GM19023 (cell line): ENCODE results near the gene LENEP.

Source experiments
- ATAC-seq: cut with Tn5 transposase; IDR thresholded peaks from one replicate; pipeline ENCODE4 v1.9.1; 2021; ENCODE audit warnings: mild to moderate bottlenecking, moderate library complexity; ENCODE audit not compliant: unreplicated experiment

LENEP gene

DNA sequence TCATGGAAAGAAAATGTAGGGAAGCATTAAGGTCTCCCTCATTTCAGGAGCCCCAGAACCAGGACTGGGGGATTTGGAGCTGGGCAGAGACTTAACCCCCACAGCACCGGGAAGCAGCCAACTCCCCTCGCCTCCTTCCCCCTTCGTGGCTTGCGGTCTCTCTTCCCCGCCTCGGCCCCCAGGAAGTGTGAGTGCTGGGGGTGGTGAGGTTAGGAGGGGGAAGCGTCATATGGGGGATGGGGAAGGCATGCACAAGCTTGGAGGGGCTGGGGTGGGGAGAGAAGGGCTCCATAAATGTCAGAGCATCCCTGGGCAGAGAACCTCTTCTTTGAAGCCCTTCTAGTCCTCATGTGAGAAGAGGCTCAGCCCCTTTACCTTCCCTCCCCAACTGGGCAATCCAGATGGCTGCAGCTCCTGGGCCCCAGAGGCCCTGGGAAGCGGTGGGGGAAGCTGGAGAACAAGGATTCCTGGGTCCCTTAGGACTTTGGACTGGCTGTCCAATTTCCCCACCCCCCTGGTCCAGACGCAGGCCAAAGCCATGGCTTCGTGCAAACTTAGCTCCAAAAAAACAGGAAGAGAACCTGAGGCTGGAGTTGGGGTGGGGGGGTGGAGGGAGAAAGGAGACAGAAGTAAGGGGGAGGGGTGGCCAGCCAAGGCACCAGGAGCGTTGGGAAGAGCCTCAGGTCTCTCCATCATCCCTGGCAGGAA lies 17.0 kb downstream of the LENEP start:
- no peak for ATAC-seq

DNA sequence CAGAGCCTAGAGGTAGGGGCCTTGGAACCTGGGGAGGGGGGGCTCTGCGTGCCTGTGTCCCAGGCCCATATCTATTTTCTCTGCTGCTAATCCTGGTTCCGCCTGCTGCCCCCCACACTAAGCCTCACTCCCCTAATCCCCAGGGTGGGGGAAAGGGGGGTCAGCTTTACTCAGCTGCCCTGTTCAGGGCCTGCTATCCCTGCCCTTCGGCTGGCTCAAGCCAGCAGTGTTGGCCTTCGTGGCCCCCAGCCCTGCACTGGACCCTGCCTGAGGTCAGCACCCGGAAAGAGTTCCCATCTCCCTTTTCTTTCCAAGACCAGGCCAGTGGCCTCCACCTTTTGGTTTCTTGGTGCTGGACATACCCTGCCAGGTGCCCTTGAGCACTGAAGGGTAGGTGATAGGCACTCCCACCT lies 17.6 kb downstream of the LENEP start:
- no peak for ATAC-seq

DNA sequence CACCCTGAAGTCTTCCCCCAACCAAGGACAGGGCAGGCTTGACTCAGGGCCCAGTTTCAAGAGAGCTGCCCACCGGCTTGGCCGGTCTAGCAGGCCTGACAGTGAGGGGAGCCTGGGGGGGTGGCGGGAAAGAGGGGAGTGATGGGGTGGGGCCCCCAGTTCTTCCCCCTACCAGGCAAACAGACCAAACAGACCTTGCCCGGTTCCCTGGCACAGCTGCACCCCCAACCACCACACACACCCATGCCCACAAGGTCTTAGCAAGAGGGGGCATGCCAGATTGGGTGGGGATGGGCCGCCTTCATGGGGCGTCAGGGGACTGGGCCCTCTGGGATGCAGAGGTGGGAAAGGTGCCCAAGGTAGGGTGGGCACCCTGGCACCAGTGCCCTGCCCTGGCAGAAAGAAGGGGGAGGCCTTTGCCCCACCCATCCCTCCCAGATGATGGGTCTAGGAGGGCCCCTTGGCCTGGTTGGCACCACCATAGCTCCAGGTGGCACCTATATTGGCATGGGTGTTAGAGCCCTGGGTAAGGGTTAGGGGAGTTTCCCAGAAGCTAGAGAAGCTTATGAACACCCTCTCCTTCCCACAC lies 18.1 kb downstream of the LENEP start:
- ATAC-seq = no peak

DNA sequence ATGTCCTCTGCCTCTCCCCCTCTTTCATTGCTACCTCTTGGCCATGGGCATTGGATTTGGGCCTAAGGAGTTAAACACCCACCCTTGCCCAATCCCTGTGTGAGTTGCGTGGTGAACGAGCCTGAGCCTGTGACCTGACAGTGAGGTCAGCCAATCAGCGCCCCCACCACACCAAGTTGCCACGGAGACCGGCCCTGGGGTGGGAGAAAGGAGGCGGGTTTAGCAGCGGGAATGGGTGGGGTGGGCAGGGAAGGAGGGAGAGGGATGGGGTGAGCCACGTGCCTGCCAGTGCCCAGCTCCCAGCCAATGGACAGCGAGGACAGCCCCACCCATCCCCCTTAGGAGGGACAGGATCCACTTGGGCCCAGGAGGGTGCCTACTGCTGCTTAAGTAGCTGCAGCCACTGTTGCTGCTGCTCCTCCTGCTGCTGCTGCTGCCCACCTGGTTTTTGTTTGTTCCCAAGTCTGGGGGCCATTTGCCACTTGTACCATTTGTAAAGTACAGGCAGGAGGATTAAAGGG lies 18.7 kb downstream of the LENEP start:
- ATAC-seq = no peak

DNA sequence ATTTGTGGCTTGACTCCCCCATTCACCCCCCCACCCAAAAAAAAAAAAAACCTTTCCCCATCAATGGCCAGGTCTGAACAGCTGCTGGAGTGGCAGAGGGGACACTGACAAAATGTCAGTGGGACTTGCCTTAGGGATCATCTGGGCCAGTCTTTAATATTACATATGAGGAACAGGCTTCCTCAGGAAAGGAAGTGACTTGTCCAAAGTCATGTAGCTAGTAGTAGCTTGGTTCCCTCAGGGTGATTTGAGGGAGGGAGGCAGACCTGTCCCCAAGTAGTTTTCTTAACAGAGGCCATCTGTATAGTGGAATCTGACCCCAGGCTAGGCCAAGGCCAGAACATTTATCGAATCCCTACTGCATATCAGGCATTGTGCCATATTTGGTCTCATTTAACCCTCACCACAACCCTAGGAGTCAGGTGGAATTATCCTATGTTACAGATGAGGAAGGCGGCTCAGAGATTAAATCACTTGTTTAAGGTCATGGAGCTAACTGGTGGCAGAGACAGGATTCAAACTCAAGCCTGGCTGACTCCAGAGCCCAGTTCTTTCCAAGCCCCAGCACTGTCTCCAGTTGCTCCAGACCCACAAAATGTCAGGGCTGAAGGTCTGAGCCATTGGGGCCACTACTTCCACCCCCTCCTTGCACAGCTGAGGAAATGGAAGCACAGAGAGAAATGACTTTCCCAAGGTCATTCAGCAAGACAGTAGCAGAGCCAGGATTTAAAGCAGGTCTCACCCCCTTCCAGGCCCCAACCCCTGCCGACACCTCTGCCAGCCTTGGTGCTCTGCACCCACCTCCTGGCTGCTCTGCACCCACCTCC lies 19.6 kb downstream of the LENEP start:
- ATAC-seq = no peak

DNA sequence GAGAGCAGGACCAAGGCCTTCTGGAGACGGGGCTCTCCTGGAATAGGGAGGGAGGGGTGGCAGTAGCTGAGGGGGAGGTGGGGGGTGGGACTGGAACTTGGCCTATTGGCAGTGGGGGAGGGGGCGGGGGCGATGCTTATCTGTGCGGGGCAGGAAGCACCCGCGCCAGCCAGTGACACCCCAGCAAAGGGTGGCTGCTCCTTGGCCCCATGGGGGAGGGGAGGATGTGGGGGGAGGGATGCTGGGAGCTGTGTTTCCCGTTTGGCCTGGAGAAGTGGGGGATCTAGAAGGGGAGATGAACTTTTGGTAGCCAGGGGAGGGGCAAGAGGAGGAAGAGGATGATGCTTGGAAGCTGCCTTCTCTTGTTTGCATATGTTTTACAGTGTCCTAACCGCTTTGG lies 20.2 kb downstream of the LENEP start:
- no peak for ATAC-seq

DNA sequence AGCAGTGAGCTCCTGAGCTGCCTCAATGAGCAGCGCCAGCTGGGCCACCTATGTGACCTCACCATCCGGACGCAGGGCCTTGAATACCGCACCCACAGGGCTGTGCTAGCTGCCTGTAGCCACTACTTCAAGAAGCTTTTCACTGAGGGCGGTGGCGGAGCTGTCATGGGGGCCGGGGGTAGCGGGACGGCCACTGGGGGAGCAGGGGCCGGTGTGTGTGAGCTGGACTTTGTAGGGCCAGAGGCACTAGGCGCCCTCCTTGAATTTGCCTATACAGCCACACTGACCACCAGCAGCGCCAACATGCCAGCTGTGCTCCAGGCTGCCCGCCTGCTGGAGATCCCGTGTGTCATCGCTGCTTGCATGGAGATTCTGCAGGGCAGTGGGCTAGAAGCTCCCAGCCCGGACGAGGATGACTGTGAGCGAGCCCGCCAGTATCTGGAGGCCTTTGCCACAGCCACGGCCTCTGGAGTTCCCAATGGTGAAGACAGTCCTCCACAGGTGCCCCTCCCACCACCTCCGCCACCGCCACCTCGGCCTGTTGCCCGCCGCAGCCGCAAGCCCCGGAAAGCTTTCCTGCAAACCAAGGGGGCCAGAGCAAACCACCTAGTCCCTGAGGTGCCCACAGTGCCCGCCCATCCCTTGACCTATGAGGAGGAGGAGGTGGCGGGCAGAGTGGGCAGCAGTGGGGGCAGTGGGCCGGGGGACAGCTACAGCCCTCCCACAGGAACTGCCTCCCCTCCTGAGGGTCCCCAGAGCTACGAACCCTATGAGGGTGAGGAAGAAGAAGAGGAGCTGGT lies 21.5 kb downstream of the LENEP start:
- ATAC-seq = no peak

DNA sequence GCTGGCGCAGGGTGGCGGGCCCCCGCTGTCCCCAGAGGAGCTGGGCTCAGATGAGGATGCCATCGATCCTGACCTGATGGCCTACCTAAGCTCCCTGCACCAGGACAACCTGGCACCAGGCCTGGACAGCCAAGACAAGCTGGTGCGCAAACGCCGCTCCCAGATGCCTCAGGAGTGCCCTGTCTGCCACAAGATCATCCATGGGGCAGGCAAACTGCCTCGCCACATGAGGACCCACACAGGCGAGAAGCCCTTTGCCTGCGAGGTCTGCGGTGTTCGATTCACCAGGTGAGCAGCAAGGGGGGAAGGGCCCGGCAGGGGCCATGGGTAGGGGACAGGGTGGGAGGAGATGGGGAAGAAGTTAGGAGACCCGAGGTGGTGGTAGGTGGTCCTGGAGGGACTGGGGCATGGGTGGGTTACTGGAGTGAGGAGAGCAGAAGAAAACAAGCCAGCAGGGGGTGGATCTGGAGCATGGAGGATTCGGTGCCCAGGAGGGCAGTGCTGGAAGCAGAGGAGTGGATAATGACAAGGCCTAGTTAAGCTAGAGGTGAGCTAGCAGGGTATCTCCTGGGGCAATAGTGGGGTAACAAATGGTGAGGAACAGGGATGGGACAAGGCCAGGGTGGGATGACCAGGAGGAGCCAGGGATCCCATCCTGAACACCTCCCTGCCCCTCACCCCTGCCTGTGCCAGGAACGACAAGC lies 22.3 kb downstream of the LENEP start:
- ATAC-seq = no peak

DNA sequence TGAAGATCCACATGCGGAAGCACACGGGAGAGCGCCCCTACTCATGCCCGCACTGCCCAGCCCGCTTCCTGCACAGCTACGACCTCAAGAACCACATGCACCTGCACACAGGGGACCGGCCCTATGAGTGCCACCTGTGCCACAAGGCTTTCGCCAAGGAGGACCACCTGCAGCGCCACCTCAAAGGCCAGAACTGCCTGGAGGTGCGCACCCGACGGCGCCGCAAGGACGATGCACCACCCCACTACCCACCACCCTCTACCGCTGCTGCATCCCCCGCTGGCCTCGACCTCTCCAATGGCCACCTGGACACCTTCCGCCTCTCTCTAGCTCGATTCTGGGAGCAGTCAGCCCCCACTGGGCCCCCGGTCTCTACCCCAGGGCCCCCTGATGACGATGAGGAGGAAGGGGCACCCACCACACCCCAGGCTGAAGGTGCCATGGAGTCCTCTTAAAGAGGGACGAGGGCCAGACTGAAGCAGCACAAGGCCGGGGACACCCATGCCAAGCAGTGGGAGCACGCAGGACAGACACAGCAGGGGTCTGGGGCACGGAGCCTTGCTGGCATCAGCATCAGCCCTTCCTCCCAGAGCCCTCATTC lies 22.9 kb downstream of the LENEP start:
- no peak for ATAC-seq

DNA sequence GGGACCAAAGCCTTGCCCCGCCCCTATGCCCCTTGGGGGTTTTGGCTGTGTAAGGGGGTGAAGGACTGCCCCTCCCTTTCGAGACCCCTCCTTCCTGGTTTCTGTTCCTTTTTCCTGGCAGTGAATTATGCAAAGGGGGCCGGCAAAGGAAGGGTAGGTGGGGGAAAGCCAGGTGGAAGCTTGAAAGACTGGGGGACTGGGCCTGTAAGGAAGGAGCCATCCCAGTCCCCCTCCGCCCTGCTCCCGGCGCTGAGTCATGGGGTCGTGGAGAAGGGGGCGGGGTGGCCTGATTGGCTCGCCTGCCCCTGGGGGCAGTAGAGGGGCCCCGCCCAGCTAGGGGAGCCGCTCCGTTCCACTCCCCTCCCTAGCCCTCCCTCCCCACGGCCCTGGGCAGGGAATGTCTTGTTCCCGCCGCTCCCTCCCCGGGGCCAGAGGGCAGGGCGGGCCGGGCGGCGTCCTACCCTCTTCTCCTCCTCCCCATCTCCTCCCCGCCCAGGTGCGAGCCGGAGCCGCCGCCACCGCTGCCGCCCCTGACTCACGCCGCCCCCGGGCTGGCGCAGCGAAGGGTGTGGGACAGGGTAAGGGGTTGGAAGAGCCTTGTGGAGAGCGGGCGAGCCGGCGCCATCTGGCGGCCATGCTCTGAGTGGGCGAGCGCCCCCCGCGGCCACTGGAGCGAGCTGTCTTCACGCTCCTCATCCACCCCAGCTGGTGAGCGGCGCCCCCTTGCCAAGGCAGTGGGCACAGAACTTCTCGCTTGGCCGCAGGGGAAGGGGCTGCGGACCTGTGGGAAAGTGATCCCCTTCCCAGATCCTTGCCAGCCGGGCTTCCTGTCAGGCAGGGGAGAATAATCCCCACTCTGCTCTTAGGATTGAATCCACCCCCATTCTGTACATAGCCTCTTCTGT lies 23.9 kb downstream of the LENEP start:
- ATAC-seq = peak; percentile 80

DNA sequence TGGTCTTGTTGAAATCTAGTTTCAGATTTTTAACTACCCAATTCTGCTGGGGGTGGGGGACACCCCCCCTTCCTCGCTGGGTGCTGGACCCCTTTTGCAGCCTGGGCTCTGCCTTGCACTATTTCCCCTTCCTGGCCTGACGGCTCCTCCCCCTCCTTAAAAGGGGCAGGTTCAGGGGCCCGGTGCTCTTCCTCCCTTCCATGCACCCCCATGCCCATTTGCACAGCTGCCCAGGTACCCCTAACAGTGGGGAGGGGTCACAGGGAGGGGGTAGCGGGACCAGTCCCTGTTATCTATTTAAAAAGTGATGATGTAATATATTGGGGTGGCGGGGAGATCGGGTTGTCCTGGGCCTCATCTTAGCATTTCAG lies 24.5 kb downstream of the LENEP start:
- no peak for ATAC-seq

DNA sequence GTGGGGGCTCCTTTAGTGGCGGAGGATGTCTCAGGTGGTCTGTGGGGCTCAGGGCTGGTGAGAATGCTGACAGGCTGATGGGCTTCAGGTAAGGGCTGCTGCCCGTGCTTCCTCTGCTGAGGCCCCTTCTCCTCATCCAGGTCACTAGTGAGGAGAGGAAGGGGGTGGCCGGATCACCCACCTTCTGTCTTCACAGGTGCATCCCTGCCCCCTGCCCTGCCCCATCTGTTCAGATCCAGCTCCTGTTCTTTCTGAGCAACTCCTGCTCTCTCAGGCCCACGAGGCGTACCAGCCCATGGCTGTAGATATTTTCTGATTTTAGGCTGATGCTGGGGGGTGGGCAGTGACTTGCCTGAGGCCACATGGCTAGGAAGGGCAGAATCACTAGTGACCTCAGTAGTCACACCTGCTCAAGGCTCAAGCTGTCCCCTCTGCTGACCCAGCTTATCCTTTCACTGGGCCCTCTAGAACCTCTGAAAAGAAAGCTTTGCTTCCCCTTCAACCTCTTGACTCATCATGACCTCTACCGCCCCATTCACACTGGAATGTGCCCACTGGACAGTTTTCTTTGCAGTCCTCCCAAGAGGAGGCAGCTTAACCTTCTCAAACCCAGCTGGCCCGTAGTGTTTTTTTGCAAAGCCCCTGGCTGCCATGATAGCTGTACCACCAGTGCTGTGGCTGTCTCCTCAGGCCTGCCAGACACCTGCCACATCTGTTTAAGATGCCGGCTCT lies 25.4 kb downstream of the LENEP start:
- no peak for ATAC-seq

DNA sequence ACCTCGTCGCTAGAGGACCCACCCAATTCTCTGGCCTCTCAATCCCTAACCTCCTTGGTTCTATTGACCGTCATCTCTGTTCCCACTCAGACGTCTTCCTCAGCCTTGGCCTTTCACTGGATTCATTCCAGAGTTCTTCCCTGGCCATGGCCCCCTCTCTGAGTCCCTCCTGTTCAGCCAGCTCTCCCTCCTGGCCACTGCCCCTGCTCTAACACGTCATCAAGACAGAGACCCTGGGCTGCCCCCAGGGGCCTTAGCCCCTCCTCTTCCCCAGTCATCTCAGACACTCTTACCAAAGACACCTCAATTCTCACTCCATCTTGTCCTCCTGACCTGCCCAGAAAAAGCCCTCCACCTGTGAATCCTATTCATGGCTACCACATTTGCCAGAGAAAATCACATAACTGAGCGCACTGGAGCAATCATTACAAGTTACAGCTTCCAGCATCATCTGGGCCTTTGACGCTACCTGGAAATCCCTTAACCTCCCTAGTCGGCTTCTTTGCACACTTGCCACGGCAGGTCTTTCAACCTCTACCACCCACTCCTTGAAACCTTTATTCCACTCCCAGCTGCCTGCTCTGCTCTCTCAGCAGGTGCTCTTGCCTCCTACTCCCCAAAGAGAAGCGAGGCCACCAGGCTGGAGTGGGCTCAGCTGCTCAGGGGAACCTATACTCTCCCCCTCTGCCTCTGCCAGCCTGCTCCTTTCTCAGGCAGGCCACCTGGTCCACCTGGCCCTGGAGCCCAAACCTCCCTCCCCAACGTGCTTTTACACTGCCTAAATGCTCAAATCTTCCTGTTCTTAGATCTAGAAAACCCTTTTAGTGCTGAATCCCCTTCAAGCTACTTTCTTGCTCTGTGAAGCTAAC lies 26.2 kb downstream of the LENEP start:
- no peak for ATAC-seq

DNA sequence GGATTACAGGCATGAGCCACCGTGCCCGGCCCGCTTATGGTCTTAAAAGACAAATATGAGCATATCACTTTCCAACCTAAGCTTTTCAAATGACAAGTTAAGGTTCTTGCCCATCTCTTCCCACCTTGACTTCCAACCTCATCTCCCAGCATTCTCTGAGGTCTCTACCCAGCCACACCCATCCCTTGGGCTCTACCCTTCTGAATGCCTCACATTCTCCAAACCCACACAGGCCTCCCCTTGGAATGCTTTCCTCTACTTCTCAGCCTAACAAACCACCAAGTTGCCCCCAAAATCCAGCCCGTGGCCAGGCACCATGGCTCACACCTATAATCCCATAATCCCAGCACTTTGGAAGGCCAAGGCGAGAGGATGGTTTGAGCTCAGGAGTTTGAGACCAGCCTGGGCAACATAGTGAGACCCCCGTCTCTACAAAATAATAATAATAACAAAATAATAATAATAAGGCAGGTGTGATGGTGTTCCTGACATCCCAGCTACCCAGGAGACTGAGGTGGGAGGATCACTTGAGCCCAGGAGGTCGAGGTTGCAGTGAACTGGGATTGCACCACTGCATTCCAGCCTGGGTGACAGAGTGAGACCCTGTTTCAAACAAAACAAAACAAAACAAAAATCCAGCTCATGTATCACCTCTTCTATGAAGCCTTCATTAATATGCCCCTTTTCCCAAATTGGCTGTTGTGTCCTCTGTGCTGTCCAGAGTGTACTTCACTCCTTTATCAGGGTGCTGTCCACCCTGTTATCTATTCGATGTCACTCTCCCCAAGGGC lies 28.9 kb downstream of the LENEP start:
- ATAC-seq = no peak

DNA sequence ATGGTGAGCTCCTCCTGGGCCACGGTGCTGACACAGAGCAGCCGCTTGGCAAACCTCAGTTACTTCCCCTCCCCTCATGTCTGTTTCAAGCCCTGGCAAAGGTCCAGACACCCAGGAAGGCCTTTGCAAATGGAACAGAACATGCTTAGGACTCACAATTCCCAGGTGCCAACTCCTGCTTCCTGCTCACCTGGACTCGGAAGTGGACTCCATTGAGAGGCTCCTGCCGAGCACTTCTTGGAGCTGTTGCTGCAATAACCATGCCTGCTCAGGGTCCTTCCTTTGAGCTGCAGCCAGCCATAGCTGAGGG lies 29.5 kb downstream of the LENEP start:
- no peak for ATAC-seq

DNA sequence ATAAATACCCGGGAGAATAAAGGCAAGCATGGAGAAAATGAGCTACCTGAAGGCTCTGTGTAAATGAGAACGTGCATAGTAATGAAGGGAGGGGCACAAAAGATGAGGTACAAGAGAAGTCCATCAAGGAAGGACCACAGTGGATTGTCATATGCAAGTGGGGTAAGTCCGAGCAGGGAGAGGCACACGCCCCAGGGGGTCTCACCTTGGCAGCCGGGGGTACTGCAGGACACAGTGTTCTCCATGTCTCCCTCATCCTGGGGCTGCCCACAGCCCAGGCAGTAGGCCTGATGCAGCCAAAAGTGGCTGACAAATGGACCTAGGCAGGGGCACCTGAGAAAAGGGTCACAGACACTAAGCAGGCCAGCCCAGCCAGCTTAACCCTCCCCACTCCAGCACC lies 30.2 kb downstream of the LENEP start:
- no peak for ATAC-seq

DNA sequence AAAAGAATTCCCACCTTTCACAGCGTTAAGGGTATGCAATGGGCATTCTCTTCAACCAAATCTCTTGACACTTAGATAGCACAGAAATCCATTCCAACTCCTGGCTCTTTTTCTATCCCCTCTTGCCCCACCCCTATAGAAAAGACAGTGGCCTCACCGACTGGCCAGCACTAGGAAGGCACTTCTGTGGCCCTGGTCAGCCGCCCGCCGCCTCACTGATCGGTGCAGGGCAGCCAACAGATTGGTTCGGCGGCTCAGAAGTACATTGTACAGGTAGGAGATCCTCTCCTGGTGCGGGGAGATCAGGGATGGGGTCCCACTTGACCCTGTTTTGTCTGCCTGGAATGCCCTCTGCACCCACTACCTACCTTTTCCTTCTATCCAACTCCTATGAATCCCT lies 30.9 kb downstream of the LENEP start:
- ATAC-seq = no peak
